H9 (cell line): Measurements from ENCODE around the gene DNAJB4. TPM values are rescaled to one million over a fixed set of nuclear protein-coding genes. Genes with fewer than 3 reads are reported as not detected.

ENCODE experiments used
- DNase-seq: peaks from one replicate; pipeline ENCODE4 v3.0.0-alpha.2; 2017
- H2AFZ ChIP-seq: one replicate; pipeline ENCODE4 v1.6.1; 2013; ENCODE audit warnings: mild to moderate bottlenecking, low read length, control low read depth, moderate library complexity
- H2AK5ac ChIP-seq: 2 replicates; pipeline ENCODE4 v1.6.1; 2013; ENCODE audit warnings: low read length, control low read depth, mixed read lengths; ENCODE audit not compliant: insufficient read length
- H2BK120ac ChIP-seq: one replicate; pipeline ENCODE4 v1.6.1; 2013; ENCODE audit warnings: low read depth, mild to moderate bottlenecking, low read length, control low read depth, inconsistent platforms; ENCODE audit not compliant: poor library complexity, severe bottlenecking
- H2BK12ac ChIP-seq: 2 replicates; pipeline ENCODE4 v1.6.1; 2013; ENCODE audit warnings: low read length, control low read depth, mixed read lengths, low read depth; ENCODE audit not compliant: insufficient read length
- H2BK15ac ChIP-seq: 2 replicates; pipeline ENCODE4 v1.6.1; 2013; ENCODE audit warnings: low read depth, low read length, control low read depth
- H2BK20ac ChIP-seq: one replicate; pipeline ENCODE4 v1.6.1; 2013; ENCODE audit warnings: low read depth, mild to moderate bottlenecking, low read length, control low read depth, inconsistent platforms; ENCODE audit not compliant: poor library complexity, severe bottlenecking
- H2BK5ac ChIP-seq: 2 replicates; pipeline ENCODE4 v1.6.1; 2013; ENCODE audit warnings: low read length, control low read depth, mixed read lengths; ENCODE audit not compliant: insufficient read length
- H3K14ac ChIP-seq: 2 replicates; pipeline ENCODE4 v1.6.1; 2013; ENCODE audit warnings: low read length, control low read depth; ENCODE audit not compliant: insufficient read depth
- H3K18ac ChIP-seq: 2 replicates; pipeline ENCODE4 v1.6.1; 2013; ENCODE audit warnings: low read depth, mild to moderate bottlenecking, mixed read lengths, low read length, control low read depth; ENCODE audit not compliant: insufficient read length
- H3K23ac ChIP-seq: 2 replicates; pipeline ENCODE4 v1.6.1; 2013; ENCODE audit warnings: low read length, control low read depth, mixed read lengths, low read depth; ENCODE audit not compliant: insufficient read length
- H3K23me2 ChIP-seq: 2 replicates; pipeline ENCODE4 v1.6.1; 2013; ENCODE audit warnings: low read depth, mild to moderate bottlenecking, mixed read lengths, low read length, control low read depth; ENCODE audit not compliant: insufficient read length, poor library complexity, severe bottlenecking
- H3K27ac ChIP-seq: 2 replicates; pipeline ENCODE4 v1.5.1; 2013; ENCODE audit warnings: low read length, control low read depth, mixed read lengths, low read depth; ENCODE audit not compliant: insufficient read length
- H3K27me3 ChIP-seq: 2 replicates; pipeline ENCODE4 v1.6.1; 2013; ENCODE audit warnings: low read length, control low read depth, inconsistent platforms; ENCODE audit not compliant: insufficient read depth
- H3K4ac ChIP-seq: 2 replicates; pipeline ENCODE4 v1.6.1; 2013; ENCODE audit warnings: low read depth, mild to moderate bottlenecking, control low read depth, inconsistent platforms, low read length, moderate library complexity
- H3K4me1 ChIP-seq: 2 replicates; pipeline ENCODE4 v1.6.1; 2013; ENCODE audit warnings: low read length, control low read depth, inconsistent platforms; ENCODE audit not compliant: insufficient read depth
- H3K4me2 ChIP-seq: 2 replicates; pipeline ENCODE4 v1.6.1; 2013; ENCODE audit warnings: low read length, control low read depth, mixed read lengths; ENCODE audit not compliant: insufficient read length, insufficient read depth
- H3K56ac ChIP-seq: 2 replicates; pipeline ENCODE4 v1.6.1; 2013; ENCODE audit warnings: low read depth, mild to moderate bottlenecking, mixed read lengths, low read length, control low read depth; ENCODE audit not compliant: insufficient read length
- H3K79me1 ChIP-seq: 2 replicates; pipeline ENCODE4 v1.6.1; 2013; ENCODE audit warnings: low read depth, mild to moderate bottlenecking, moderate library complexity, low read length, control low read depth, inconsistent platforms; ENCODE audit not compliant: insufficient read depth, poor library complexity, severe bottlenecking
- H3K79me2 ChIP-seq: 2 replicates; pipeline ENCODE4 v1.6.1; 2013; ENCODE audit warnings: low read length, control low read depth, inconsistent platforms; ENCODE audit not compliant: insufficient read depth
- H3K9ac ChIP-seq: 2 replicates; pipeline ENCODE4 v1.6.1; 2013; ENCODE audit warnings: low read length, control low read depth, mixed read lengths; ENCODE audit not compliant: insufficient read length; ENCODE audit errors: extremely low read depth
- H3K9me3 ChIP-seq: one replicate; pipeline ENCODE4 v1.6.1; 2013; ENCODE audit warnings: low read depth, low read length, inconsistent platforms; ENCODE audit not compliant: control insufficient read depth
- H3T11ph ChIP-seq: one replicate; pipeline ENCODE4 v1.6.1; 2013; ENCODE audit warnings: mild to moderate bottlenecking, low read length, control low read depth, inconsistent platforms
- H4K20me1 ChIP-seq: one replicate; pipeline ENCODE4 v1.6.1; 2013; ENCODE audit not compliant: control insufficient read depth, insufficient read length, insufficient read depth
- H4K5ac ChIP-seq: 2 replicates; pipeline ENCODE4 v1.6.1; 2013; ENCODE audit warnings: low read depth, mild to moderate bottlenecking, mixed read lengths, low read length, control low read depth; ENCODE audit not compliant: insufficient read length
- H4K8ac ChIP-seq: replicated peaks from 2 replicates; pipeline ENCODE4 v1.6.1; 2013; ENCODE audit warnings: low read length, control low read depth, mixed read lengths, low read depth; ENCODE audit not compliant: insufficient read length
- H4K91ac ChIP-seq: 2 replicates; pipeline ENCODE4 v1.6.1; 2013; ENCODE audit warnings: low read depth, mild to moderate bottlenecking, moderate library complexity, mixed read lengths, low read length, control low read depth; ENCODE audit not compliant: insufficient read length
- H3K27ac Mint-ChIP-seq, 3 experiments: 2 replicates in 2 of 3; 3 replicates in 1 of 3; pipeline ENCODE4 v1.8.0; 2020 to 2021; ENCODE audit warnings: mixed read lengths in 3 of 3, mild to moderate bottlenecking in 1 of 3, moderate library complexity in 1 of 3
- H3K27me3 Mint-ChIP-seq: 2 replicates; pipeline ENCODE4 v1.8.0; 2021; ENCODE audit warnings: low read depth, mild to moderate bottlenecking, moderate library complexity, mixed read lengths
- H3K36me3 Mint-ChIP-seq, 3 experiments: 2 replicates in 2 of 3; 3 replicates in 1 of 3; pipeline ENCODE4 v1.8.0; 2020 to 2021; ENCODE audit warnings: low read depth in 3 of 3, mixed read lengths in 3 of 3; ENCODE audit not compliant: insufficient read depth in 1 of 3
- H3K4me1 Mint-ChIP-seq, 2 experiments: 2 replicates each; pipeline ENCODE4 v1.8.0; 2020; ENCODE audit warnings: mixed read lengths in 2 of 2
- H3K4me3 Mint-ChIP-seq, 2 experiments: 2 replicates in 1 of 2; 3 replicates in 1 of 2; pipeline ENCODE4 v1.8.0; 2020 to 2021; ENCODE audit warnings: mild to moderate bottlenecking in 2 of 2, mixed read lengths in 2 of 2, moderate library complexity in 1 of 2
- H3K9me3 Mint-ChIP-seq, 2 experiments: 2 replicates in 1 of 2; 3 replicates in 1 of 2; pipeline ENCODE4 v1.8.0; 2020; ENCODE audit warnings: mild to moderate bottlenecking in 2 of 2, mixed read lengths in 2 of 2, moderate library complexity in 1 of 2
- WGBS: extraction: QIAGEN DNeasy Blood & Tissue Kit; methylation state at CpG from one replicate; pipeline ENCODE4 v1.1.7; 2013; ENCODE audit warnings: missing lambda C conversion rate, low lambda C conversion rate, mixed read lengths; ENCODE audit not compliant: insufficient read length; ENCODE audit errors: extremely low coverage; 5-methylcytosine and 5-hydroxymethylcytosine counted together
- total RNA-seq: library from RNA; stranded (reverse); gene quantifications from 2 replicates; pipeline ENCODE4 v1.2.1, GENCODE V29; 2021
- TF ChIP-seq, protein P1 (sequence below): fragments of 200-600 bp; sonication (generic); conservative IDR thresholded peaks from 3 replicates; pipeline ENCODE4 v1.8.0; 2021; ENCODE audit warnings: antibody characterized with exemption, mild to moderate bottlenecking

Gene DNAJB4
- total RNA-seq, 1 experiment from 2014 or later = 8.1 TPM

DNA sequence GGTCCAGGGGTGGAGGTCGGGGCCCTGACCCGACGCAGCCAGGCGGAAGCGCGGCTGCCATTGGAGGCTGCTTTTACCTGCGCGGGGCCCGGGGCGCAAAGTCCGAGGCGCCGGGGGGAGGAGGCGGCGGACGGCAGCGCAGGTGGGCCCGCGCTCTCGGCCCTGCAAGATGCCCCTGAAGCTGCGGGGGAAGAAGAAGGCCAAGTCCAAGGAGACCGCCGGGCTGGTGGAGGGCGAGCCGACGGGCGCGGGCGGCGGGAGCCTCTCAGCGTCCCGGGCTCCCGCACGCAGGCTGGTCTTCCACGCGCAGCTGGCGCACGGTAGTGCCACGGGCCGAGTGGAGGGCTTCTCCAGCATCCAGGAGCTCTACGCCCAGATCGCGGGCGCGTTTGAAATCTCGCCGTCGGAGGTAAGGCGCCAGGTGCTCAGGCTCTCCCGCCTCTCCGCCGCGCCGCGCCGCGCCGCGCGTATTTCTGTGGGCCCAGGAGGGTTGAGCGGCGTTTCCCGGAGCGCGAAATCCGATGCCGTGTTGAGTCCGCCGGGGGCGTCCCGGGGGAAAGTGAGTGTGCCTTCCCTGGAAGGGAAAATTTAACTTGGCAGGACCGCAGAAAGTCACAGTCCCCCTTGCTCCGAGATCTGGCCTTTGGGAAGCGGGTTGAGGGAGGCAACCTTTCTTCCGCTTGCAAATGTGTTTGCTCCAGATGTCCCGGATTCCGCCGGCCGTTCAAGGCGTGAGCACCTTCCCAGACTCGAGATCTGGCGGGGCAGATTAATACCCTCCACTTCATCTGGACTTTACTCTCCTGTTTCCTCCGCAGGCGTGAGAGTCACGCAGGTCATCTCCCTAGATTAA lies 41.4 kb downstream of the DNAJB4 start, which contains the start of gene GIPC2:
Gene GIPC2, plus strand, starts transcription at position 41 of the 853 bp plus-strand sequence. Its CDS starts 129 bp downstream, at position 170.
- H4K91ac ChIP-seq = peak within 1 kb of the TSS; percentile 46
- H3K14ac ChIP-seq = peak within 1 kb of the TSS; percentile 99
- H4K8ac ChIP-seq = no peak within 1 kb of the TSS
- H2BK120ac ChIP-seq = no peak within 1 kb of the TSS
- 0 out of 2 replicates have a peak within 1 kb of the TSS, but pooled peaks have one; percentile 37 for H2BK15ac ChIP-seq
- no peaks in the 10 kb centered on the region for H3K79me2 ChIP-seq
- H3K9me3 Mint-ChIP-seq = no peaks in the 10 kb centered on the region
- H3K27me3 Mint-ChIP-seq = peaks cover 48% of the 10 kb centered on the region
- peak within 1 kb of the TSS; percentile 87 to 90 for H3K4me3 Mint-ChIP-seq
- H3K9me3 ChIP-seq = no peaks in the 10 kb centered on the region
- no peaks in the 10 kb centered on the region for H4K20me1 ChIP-seq
- H3K4ac ChIP-seq = no peak within 1 kb of the TSS; the same call in 1 of the 2 replicates
- H3K27ac ChIP-seq = no peak within 1 kb of the TSS
- H3K18ac ChIP-seq = peak within 1 kb of the TSS; percentile 96
- H3K27me3 ChIP-seq = peaks cover 3% of the 10 kb centered on the region; the same call in 1 of the 2 replicates
- no peak within 1 kb of the TSS for H4K5ac ChIP-seq
- H2AFZ ChIP-seq = peak within 1 kb of the TSS; percentile 95
- no CpG with 5 or more reads among the region's 85 CpGs for WGBS
- H3K23ac ChIP-seq = no peak within 1 kb of the TSS
- no peak within 1 kb of the TSS for H2BK20ac ChIP-seq
- H3K36me3 Mint-ChIP-seq = no peaks in the 10 kb centered on the region; a peak in 1 of 7 replicates
- H3K4me2 ChIP-seq = peak within 1 kb of the TSS; percentile 72
- H3K79me1 ChIP-seq = no peaks in the 10 kb centered on the region
- peak within 1 kb of the TSS in 2 of 3 experiments; percentile 93 to 95; a peak in 3 of 7 replicates for H3K27ac Mint-ChIP-seq
- TF ChIP-seq, protein P1, sequence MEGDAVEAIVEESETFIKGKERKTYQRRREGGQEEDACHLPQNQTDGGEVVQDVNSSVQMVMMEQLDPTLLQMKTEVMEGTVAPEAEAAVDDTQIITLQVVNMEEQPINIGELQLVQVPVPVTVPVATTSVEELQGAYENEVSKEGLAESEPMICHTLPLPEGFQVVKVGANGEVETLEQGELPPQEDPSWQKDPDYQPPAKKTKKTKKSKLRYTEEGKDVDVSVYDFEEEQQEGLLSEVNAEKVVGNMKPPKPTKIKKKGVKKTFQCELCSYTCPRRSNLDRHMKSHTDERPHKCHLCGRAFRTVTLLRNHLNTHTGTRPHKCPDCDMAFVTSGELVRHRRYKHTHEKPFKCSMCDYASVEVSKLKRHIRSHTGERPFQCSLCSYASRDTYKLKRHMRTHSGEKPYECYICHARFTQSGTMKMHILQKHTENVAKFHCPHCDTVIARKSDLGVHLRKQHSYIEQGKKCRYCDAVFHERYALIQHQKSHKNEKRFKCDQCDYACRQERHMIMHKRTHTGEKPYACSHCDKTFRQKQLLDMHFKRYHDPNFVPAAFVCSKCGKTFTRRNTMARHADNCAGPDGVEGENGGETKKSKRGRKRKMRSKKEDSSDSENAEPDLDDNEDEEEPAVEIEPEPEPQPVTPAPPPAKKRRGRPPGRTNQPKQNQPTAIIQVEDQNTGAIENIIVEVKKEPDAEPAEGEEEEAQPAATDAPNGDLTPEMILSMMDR = no peak
- H3T11ph ChIP-seq = no peak within 1 kb of the TSS
- H3K4me1 Mint-ChIP-seq = peaks cover 18 to 22% of the 10 kb centered on the region in 2 experiments
- H3K23me2 ChIP-seq = peaks cover 7% of the 10 kb centered on the region
- H2AK5ac ChIP-seq = no peak within 1 kb of the TSS
- peaks cover 2% of the 10 kb centered on the region; the same call in 1 of the 2 replicates for H3K4me1 ChIP-seq
- no peak within 1 kb of the TSS for H2BK5ac ChIP-seq
- H2BK12ac ChIP-seq = no peak within 1 kb of the TSS
- peak within 1 kb of the TSS; percentile 77 for H3K9ac ChIP-seq
- H3K56ac ChIP-seq = no peak within 1 kb of the TSS
- DNase-seq = peak; percentile 55
